B cell (primary cell): ENCODE measurements around the gene PCDH15.

Experiments
- CTCF ChIP-seq: fragments of 200-600 bp; IDR thresholded peaks from one replicate; pipeline ENCODE4 v1.8.0; 2022; ENCODE audit warnings: antibody characterized with exemption, mild to moderate bottlenecking
- EZH2 ChIP-seq: IDR thresholded peaks from 2 replicates; pipeline ENCODE4 v1.6.1; 2012; ENCODE audit warnings: borderline replicate concordance, low read depth, mild to moderate bottlenecking, moderate library complexity, low read length; ENCODE audit not compliant: insufficient read depth, poor library complexity, severe bottlenecking

- TF ChIP-seq CTCF = no peak
- no peak for TF ChIP-seq EZH2
Measured at GRCh38 chr10:53765311-53765710, 1035.7 kb downstream of the PCDH15 start.
